ENCODE data around the gene SORCS2.

- TF ChIP-seq POLR2A (IDR thresholded peaks at IDR 0.05) (no peak), POLR2AphosphoS5 (IDR thresholded peaks at IDR 0.05) (no peak), CTCF (IDR thresholded peaks at IDR 0.05) (no peak)
Measured at GRCh38 chr4:7530932-7531639, 338.7 kb downstream of the SORCS2 start.

Measured in prostate gland (tissue), 2 donors.